Hematopoietic multipotent progenitor cell (in vitro differentiated cells): Measurements from ENCODE around the gene BEGAIN. TPM values are rescaled to one million over a fixed set of nuclear protein-coding genes. Genes with fewer than 3 reads are reported as not detected.
A peak's percentile ranks its signal among the peaks of the same experiment; 100 is the strongest.

Experiments used
- DNase-seq, 3 donors: peaks; one replicate each; pipeline ENCODE4 v3.0.0-alpha.2; 2011 to 2015; ENCODE audit warnings: low read depth in 2 of 3, low spot score in 2 of 3
- total RNA-seq: library from RNA; depleted of rRNA; stranded (reverse); fragments of >200 nt; gene quantifications from one replicate; pipeline ENCODE4 v1.2.3, GENCODE V29; 2012

Gene BEGAIN
- total RNA-seq, 1 donor, result 0.81 TPM

GRCh38 chr14:100615736-100616695 lies 28.8 kb upstream of the BEGAIN start:
- DNase-seq, result no peak

DNA sequence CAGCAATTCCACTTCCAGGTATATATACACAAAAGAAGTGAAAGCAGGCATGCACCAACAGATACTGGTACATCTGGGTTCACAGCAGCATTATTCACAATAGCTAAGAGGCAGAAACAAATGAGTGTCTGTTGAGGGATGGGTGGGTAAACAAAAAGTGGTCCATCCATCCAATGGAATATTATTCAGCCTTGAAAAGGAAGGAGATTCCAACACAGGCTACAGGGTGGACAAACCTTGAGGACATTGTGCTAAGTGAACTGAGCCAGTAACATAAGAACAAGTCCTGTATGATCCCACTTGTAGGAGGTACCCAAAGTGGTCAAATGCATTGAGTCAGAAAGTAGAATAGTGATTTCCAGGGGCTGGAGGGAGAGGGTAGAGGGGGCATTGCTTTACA lies 27.6 kb upstream of the BEGAIN start:
- no peak for DNase-seq

GRCh38 chr14:100612986-100613385 lies 25.8 kb upstream of the BEGAIN start:
- DNase-seq, result no peak

- DNase-seq, result no peak
Measured at GRCh38 chr14:100611811-100612480, 24.7 kb upstream of the BEGAIN start.

GRCh38 chr14:100610511-100611217 lies 23.4 kb upstream of the BEGAIN start:
- no peak for DNase-seq

DNA sequence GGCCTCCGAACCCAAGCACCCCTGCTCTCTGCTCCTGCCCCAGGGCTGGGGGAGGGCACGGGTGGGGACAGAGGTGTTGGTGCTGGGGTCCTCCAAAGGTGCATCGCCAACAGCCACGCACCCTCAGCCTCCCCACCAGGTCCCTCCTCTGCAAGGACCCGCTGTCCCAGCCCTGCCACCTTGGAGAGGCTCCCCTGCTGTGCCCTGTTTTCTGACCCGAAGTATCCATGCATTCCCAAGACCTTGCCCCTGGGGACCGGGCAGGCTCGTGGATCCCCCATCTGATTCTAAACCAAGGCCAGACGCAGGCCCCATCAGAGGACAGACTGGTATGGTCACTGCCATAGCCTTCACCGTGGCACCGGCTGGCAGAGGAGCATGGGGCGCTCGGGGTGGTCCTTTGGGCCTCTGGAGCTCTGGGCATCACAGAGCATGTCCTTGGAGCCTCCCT lies 22.7 kb upstream of the BEGAIN start:
- no peak for DNase-seq

- no peak for DNase-seq
Measured at GRCh38 chr14:100609331-100609870, 22.2 kb upstream of the BEGAIN start.

GRCh38 chr14:100608586-100609330 lies 21.5 kb upstream of the BEGAIN start:
- DNase-seq, result no peak

GRCh38 chr14:100608064-100608463 lies 20.8 kb upstream of the BEGAIN start:
- DNase-seq, result no peak

DNA sequence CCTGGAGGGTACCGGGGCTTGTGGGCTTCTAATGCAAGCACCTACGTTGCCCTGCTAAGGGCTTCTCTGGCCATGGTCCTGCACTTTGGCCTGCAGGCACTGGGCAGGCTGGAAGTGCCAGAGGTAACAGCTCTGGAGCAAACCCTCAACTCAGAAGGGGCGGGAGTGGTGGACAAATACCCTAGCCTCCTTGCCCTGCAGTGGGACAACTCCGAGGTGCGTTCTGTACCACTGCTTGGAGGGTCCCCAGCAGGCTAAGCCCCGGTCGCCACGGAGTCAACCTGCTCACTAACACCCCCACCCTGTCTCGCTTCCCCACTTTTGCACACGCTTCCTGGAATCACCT lies 20.4 kb upstream of the BEGAIN start:
- no peak for DNase-seq

GRCh38 chr14:100606687-100607610 lies 19.7 kb upstream of the BEGAIN start:
- DNase-seq, result no peak

DNA sequence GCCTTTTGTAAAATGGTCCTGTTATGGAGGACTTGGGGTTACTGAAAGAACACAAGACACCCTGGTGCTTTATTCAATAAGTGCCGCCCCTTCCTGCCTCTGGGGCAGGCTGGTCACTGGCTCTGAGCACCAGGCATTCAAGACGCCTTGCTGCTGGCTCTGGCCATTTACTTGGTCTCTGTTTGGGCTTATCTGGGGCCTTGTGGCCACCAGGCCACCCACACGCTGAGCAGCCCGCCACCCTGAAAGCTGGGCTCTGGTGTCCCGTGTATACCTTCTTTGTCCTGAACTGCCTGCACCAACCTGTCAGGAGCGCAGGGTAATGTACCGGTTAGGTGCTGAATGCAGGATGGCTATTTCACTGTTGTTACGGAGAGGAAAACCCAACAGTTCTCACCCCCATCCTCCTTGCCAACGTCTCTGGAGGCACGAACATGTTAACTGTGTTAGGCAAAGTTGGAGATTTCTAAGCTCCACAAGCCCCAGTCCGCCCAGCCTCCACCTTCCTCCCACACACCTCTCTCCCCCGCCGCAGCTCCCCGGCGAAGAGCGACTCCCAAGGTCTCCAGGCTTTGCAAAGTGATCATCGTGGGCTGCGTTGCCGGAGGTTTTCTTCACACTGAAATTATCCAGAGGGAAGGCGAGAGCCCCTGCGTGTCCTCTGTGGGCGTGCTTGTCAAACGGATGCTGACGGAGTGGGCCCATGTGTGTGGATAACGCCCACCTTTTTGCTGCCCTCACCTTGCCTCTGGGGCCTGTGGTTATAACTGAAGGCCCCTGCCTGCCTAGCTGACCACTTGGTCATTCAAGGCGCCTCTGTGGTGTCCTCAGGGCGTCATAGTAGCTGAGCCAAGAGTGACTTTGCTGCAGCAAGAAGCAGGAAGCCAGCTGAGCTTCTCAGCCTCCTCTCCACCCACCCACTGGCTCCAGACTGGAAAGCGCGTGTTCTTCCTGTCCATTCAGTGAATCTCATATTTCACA lies 18.8 kb upstream of the BEGAIN start:
- DNase-seq, result no peak

DNA sequence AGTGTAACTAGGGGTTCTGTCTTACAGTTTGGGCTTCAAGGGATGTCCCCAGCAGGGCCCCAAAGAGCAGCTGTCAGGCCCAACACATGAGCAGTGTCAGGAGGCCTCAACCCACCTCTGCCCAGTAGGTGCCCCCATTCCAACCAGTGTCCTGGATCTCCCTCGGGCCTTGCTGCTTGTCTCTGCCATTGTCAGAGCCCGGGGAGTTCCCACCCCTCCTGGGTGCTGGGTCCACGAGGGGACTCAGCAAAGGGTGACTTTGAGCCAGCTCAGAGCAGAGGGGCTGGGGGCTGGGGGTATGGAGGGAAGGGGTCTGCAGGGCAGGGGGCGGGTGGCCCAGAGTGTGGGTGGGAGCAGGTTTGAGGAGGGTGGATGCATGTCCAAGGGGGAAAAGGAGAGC lies 18.0 kb upstream of the BEGAIN start:
- DNase-seq, result no peak

DNA sequence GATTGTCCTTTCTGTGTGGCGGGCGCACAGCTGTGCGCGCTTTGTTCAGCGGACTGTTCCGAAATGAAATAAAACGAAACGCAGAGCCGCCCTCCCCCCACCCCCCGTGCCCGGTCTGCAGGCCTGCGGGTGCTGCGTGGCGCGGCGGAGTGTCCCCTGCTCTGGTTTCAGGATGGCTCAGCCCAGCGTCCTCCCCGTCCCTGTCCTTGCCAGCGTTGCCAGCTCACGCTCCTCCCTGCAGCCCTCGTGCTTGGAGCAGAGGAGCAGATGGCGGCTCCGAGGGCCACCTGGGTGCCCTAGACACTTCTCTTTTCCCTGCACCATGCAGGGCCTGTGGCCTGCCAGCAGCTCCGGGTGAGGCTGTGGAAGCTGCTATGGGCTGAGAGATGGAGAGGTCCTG lies 17.5 kb upstream of the BEGAIN start:
- no peak for DNase-seq

DNA sequence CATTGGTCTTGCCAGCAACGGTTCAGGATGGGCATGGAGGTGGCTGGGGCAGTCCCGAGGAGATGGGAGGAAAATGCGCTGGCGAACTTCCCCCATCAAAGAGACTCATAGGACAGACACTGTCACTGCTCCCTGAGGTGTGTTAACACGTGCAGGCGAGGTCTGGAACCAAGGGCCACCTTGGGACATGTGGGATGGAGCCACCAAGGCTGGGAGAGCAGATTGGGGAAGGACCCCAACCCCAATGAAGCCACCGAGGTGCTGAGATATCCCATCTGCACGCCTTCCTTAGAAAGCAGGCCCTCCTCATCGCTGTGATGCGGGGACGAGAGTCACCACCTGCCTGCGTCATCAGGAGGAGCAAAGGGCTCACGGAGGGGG lies 16.9 kb upstream of the BEGAIN start:
- no peak for DNase-seq

GRCh38 chr14:100603341-100604120 lies 16.3 kb upstream of the BEGAIN start:
- DNase-seq, result peak in 1 of 3 donors; percentile 29

DNA sequence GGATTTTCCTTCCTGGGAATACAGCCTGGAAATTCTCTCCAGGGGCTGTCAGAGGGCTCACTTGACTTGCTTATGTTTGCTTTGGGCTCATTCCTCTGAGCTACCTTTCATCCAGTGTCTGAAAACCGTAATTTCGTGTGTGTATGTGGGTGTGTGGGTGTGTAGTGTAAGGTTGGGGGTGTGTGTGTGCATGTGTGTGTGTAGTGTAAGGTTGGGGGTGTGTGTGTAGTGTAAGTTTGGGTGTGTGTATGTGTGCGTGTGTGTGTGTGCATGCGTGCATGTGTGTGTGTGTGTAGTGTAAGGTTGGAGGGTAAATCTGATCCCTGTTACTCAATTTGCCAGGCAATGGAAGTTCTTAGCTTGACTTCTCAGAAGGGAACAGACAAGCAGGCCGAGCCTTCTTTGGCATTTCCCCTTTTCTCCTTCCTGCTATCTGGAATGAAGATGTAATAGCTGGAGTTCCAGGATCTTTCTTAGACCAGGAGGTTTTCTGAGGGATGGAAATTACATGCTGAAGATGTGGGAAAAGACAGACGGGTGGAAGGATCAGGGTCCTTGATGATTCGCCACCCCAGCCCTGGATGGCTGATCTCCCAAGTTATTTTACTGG lies 15.5 kb upstream of the BEGAIN start:
- DNase-seq, result no peak
